ENCODE results near the gene PTPRM. TPM values are rescaled to one million over a fixed set of nuclear protein-coding genes. Genes with fewer than 3 reads are reported as not detected.

The PTPRM gene
- total RNA-seq, 2 donors from 2014 or later, result 80.1 to 106 TPM

GRCh38 chr18:8260319-8260718 lies 693.2 kb downstream of the PTPRM start:
- H3K36me3 ChIP-seq, result peaks cover 4% of the 10 kb centered on the region
- no peak for DNase-seq (ENCODE audit: low spot score)
- TF ChIP-seq CTCF (IDR thresholded peaks at IDR 0.05), result no peak

GRCh38 chr18:8260827-8261226 lies 693.7 kb downstream of the PTPRM start:
- no peak for TF ChIP-seq CTCF (IDR thresholded peaks at IDR 0.05)
- Histone ChIP-seq H3K4me3 (no peak overlapping the region), H3K27ac (no peak overlapping the region), H3K27me3 (no peaks in the 10 kb centered on the region), H3K9me3 (no peaks in the 10 kb centered on the region), H3K36me3 (peaks cover 6% of the 10 kb centered on the region), H3K4me1 (no peaks in the 10 kb centered on the region)
- no peak for DNase-seq (ENCODE audit: low spot score)

More at GRCh38 chr18:8260319-8260718, 693.2 kb downstream of the PTPRM start:
- no peaks in the 10 kb centered on the region for H3K9me3 ChIP-seq
- H3K27ac ChIP-seq, result no peak overlapping the region
- H3K4me3 ChIP-seq, result no peak overlapping the region
- H3K4me1 ChIP-seq, result no peaks in the 10 kb centered on the region
- H3K27me3 ChIP-seq, result no peaks in the 10 kb centered on the region

- DNase-seq (ENCODE audit: low spot score), result no peak
- H3K27ac ChIP-seq, result no peak overlapping the region
- no peaks in the 10 kb centered on the region for H3K9me3 ChIP-seq
- H3K27me3 ChIP-seq, result no peaks in the 10 kb centered on the region
- H3K36me3 ChIP-seq, result peaks cover 6% of the 10 kb centered on the region
- no peak overlapping the region for H3K4me3 ChIP-seq
- no peaks in the 10 kb centered on the region for H3K4me1 ChIP-seq
- no peak for TF ChIP-seq CTCF (IDR thresholded peaks at IDR 0.05)
Observed at GRCh38 chr18:8261651-8262091, 694.6 kb downstream of the PTPRM start.

DNA sequence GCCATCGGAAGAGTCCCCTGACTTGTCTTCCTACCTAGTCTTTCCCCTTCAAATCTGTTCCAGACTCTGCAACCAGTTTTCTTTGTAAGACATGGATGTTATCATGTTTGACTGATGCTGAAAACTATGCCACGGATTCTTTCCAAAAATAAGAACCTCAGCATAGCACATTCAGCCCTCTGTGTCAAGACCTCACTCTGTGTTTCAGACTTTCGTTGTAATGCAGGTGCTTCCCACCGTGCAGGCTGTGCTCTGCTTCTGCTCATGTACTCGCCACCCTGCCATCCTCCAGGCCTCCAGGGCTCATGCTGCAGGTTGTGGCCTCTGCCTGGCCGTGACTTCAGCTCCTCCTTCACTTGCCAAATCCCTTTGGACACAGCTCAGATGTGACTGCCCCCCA lies 695.1 kb downstream of the PTPRM start:
- Histone ChIP-seq H3K4me3 (no peak overlapping the region), H3K27me3 (no peaks in the 10 kb centered on the region), H3K9me3 (no peaks in the 10 kb centered on the region), H3K4me1 (no peaks in the 10 kb centered on the region), H3K36me3 (peaks cover 6% of the 10 kb centered on the region), H3K27ac (no peak overlapping the region)
- DNase-seq (ENCODE audit: low spot score), result no peak
- TF ChIP-seq CTCF (IDR thresholded peaks at IDR 0.05), result no peak

DNA sequence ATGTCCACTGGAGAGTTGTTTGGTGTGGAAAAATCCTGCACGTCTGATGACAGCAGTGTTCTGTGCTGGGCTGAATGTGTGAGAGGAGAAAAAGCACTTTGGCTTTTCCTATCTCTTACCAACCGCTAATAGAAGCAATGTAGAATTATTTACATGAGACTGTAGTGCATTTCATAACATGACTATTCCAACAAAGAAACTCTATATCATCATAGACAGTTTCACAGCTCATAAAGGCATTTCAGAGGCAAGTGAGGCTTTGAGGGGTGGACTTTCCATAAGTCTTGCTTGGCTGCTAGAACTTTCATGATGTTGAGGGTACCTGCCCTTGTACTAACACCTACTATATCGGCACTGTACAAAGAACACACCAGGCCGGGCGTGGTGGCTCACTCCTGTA lies 697.0 kb downstream of the PTPRM start:
- H3K27ac ChIP-seq, result no peak overlapping the region
- no peaks in the 10 kb centered on the region for H3K27me3 ChIP-seq
- no peaks in the 10 kb centered on the region for H3K9me3 ChIP-seq
- no peak for DNase-seq (ENCODE audit: low spot score)
- no peak overlapping the region for H3K4me3 ChIP-seq
- TF ChIP-seq CTCF (IDR thresholded peaks at IDR 0.05), result no peak
- H3K4me1 ChIP-seq, result no peaks in the 10 kb centered on the region
- peaks cover 6% of the 10 kb centered on the region for H3K36me3 ChIP-seq

GRCh38 chr18:8264861-8265411 lies 697.8 kb downstream of the PTPRM start:
- no peaks in the 10 kb centered on the region for H3K27me3 ChIP-seq
- peaks cover 6% of the 10 kb centered on the region for H3K36me3 ChIP-seq
- no peak for TF ChIP-seq CTCF (IDR thresholded peaks at IDR 0.05)
- no peak for DNase-seq (ENCODE audit: low spot score)
- H3K4me1 ChIP-seq, result no peaks in the 10 kb centered on the region
- no peak overlapping the region for H3K4me3 ChIP-seq
- H3K27ac ChIP-seq, result no peak overlapping the region
- no peaks in the 10 kb centered on the region for H3K9me3 ChIP-seq

Measured in right atrium auricular region (tissue), 2 donors.